IMR-90 (cell line): ENCODE results near the gene SLC25A40. TPM values are rescaled to one million over a fixed set of nuclear protein-coding genes. Genes with fewer than 3 reads are reported as not detected.

Experiments
- polyA plus RNA-seq, 3 experiments: library from polyadenylated mRNA; depleted of rRNA; stranded (reverse); fragments of >200 nt; gene quantifications; 2 replicates each; pipeline ENCODE4 v1.2.3, GENCODE V29; 2012; ENCODE audit warnings: low replicate concordance in 1 of 3
- total RNA-seq: library from RNA; depleted of rRNA; stranded (reverse); fragments of >200 nt; gene quantifications from 2 replicates; pipeline ENCODE4 v1.2.3, GENCODE V29; 2012; rRNA removed

The SLC25A40 gene
- total and polyA plus RNA-seq, 2 of the 4 experiments (the other 2 are of a cell fraction): 4.7 to 6.1 TPM

Other genes with a start within 250 kb of the SLC25A40 start
- 0.28 and 0.36 TPM in 2 replicates for gene RUNDC3B, start 248.0 kb downstream of the SLC25A40 start, total RNA-seq
- gene RUNDC3B, start 248.0 kb downstream of the SLC25A40 start, polyA plus RNA-seq (2012; rRNA removed): 0.03 and 0.19 TPM in 2 replicates
- gene DBF4, start 133 bp upstream of the SLC25A40 start, total RNA-seq: 7.2 and 20.3 TPM in 2 replicates
- gene DBF4, start 133 bp upstream of the SLC25A40 start, polyA plus RNA-seq (2012; rRNA removed): 6.3 and 6.4 TPM in 2 replicates
- under 0.01 and 0.18 TPM in 2 replicates for gene ADAM22, start 57.9 kb upstream of the SLC25A40 start, total RNA-seq
- gene ADAM22, start 57.9 kb upstream of the SLC25A40 start, polyA plus RNA-seq (2012; rRNA removed): 0.03 TPM in 2 replicates